SK-N-SH (cell line): ENCODE results near the gene PLK1. TPM values are rescaled to one million over a fixed set of nuclear protein-coding genes. Genes with fewer than 3 reads are reported as not detected.
A peak's percentile ranks its signal among the peaks of the same experiment; 100 is the strongest.

Experiments used
- CTCF ChIA-PET: fragments of 300-600, 350-600 bp; formaldehyde crosslinking; extraction: SDS; loops from one replicate; lab custom pipeline; 2021; lab: Yijun Ruan, JAX
- POLR2A ChIA-PET: fragments of 350-600 bp; sonication (Branson Sonifier 250); formaldehyde crosslinking; extraction: SDS; loops from one replicate; lab custom pipeline; 2020; ENCODE audit warnings: antibody characterized with exemption, inconsistent platforms; lab: Yijun Ruan, JAX
- DNase-seq: peaks from one replicate; pipeline ENCODE4 v3.0.0; 2012
- H2AFZ ChIP-seq: fragments of 200-600 bp; sonication (generic); 2 replicates; pipeline ENCODE4 v1.8.1; 2016; ENCODE audit warnings: antibody characterized with exemption, mild to moderate bottlenecking, low read depth
- H3F3A ChIP-seq: fragments of 200-600 bp; sonication (generic); replicated peaks from 2 replicates; pipeline ENCODE3; 2016; ENCODE audit warnings: antibody characterized with exemption, mild to moderate bottlenecking; ENCODE audit not compliant: insufficient read depth
- H3K27ac ChIP-seq, 2 experiments: fragments of 200-500 bp in 1 of 2; fragments of 200-600 bp in 1 of 2; sonication (Bioruptor generic) in 1 of 2; sonication (generic), shearing (Covaris generic) in 1 of 2; 2 replicates each; pipeline versions ENCODE4 v1.5.1 to v1.6.1; 2014 to 2016; ENCODE audit warnings: low read depth in 2 of 2, inconsistent platforms in 1 of 2, low read length in 1 of 2, mild to moderate bottlenecking in 1 of 2, mixed read lengths in 1 of 2
- H3K27me3 ChIP-seq: fragments of 200-600 bp; sonication (generic), shearing (Covaris generic); 2 replicates; pipeline ENCODE4 v1.6.1; 2016; ENCODE audit warnings: mixed run types; ENCODE audit not compliant: insufficient read depth
- H3K36me3 ChIP-seq, 2 experiments: fragments of 200-500 bp in 1 of 2; fragments of 200-600 bp in 1 of 2; sonication (Bioruptor generic) in 1 of 2; sonication (generic) in 1 of 2; replicated peaks in 1 of 2; 2 replicates each; pipeline versions ENCODE3 to v1.5.1; 2014 to 2016; ENCODE audit warnings: low read length in 1 of 2, mild to moderate bottlenecking in 1 of 2; ENCODE audit not compliant: insufficient read depth in 2 of 2, control insufficient read depth in 1 of 2
- H3K4me1 ChIP-seq, 2 experiments: fragments of 200-500 bp in 1 of 2; fragments of 200-600 bp in 1 of 2; sonication (Bioruptor generic) in 1 of 2; sonication (generic), shearing (Covaris generic) in 1 of 2; 2 replicates each; pipeline versions ENCODE4 v1.5.1 to v1.6.1; 2014 to 2016; ENCODE audit warnings: low read depth in 1 of 2, low read length in 1 of 2, mixed run types in 1 of 2; ENCODE audit not compliant: insufficient read depth in 2 of 2, control insufficient read depth in 1 of 2
- H3K4me2 ChIP-seq: fragments of 200-600 bp; sonication (generic), shearing (Covaris generic); 2 replicates; pipeline ENCODE4 v1.6.1; 2017; ENCODE audit warnings: mixed run types
- H3K4me3 ChIP-seq, 2 experiments: fragments of 200-500 bp in 1 of 2; fragments of 200-600 bp in 1 of 2; sonication (Bioruptor generic) in 1 of 2; sonication (generic), shearing (Covaris generic) in 1 of 2; 2 replicates each; pipeline versions ENCODE4 v1.5.1 to v1.8.1; 2014 to 2016; ENCODE audit warnings: low read depth in 2 of 2, inconsistent platforms in 1 of 2, low read length in 1 of 2, mild to moderate bottlenecking in 1 of 2, mixed read lengths in 1 of 2, moderate library complexity in 1 of 2
- H3K79me2 ChIP-seq: fragments of 200-600 bp; sonication (generic); 2 replicates; pipeline ENCODE4 v1.8.1; 2017; ENCODE audit warnings: mild to moderate bottlenecking; ENCODE audit not compliant: insufficient read depth
- H3K9ac ChIP-seq: fragments of 200-600 bp; sonication (generic); 2 replicates; pipeline ENCODE4 v1.6.1; 2017; ENCODE audit warnings: mixed run types
- H3K9me2 ChIP-seq: fragments of 200-600 bp; sonication (generic); 2 replicates; pipeline ENCODE4 v1.6.1; 2017; ENCODE audit warnings: mixed run types
- H3K9me3 ChIP-seq: fragments of 200-600 bp; sonication (generic); 2 replicates; pipeline ENCODE4 v1.6.1; 2017; ENCODE audit warnings: mixed run types, mild to moderate bottlenecking, moderate library complexity
- H4K20me1 ChIP-seq: fragments of 200-600 bp; sonication (generic); 2 replicates; pipeline ENCODE4 v1.6.1; 2017; ENCODE audit warnings: mild to moderate bottlenecking, mixed run types; ENCODE audit not compliant: insufficient read depth
- CHD2 ChIP-seq: fragments of 150-350 bp; IDR thresholded peaks from 2 replicates; pipeline ENCODE4 v1.6.1; 2018; ENCODE audit warnings: low read length; ENCODE audit not compliant: partially characterized antibody
- CTCF ChIP-seq: fragments of 200-600 bp; sonication (generic); IDR thresholded peaks from 2 replicates; pipeline ENCODE4 v1.6.1; 2017; ENCODE audit warnings: antibody characterized with exemption, mild to moderate bottlenecking, moderate library complexity
- ELF1 ChIP-seq: IDR thresholded peaks from 2 replicates; pipeline ENCODE4 v1.4.0; 2012
- EP300 ChIP-seq, 2 experiments: IDR thresholded peaks; 2 replicates each; pipeline versions ENCODE4 v1.4.0 to v1.6.1; 2012; ENCODE audit warnings: borderline replicate concordance in 1 of 2, low read depth in 1 of 2, low read length in 1 of 2
- FOXM1 ChIP-seq: IDR thresholded peaks from 2 replicates; pipeline ENCODE4 v1.4.0; 2012; ENCODE audit warnings: low read depth, mild to moderate bottlenecking
- IRF3 ChIP-seq: fragments of 150-350 bp; IDR thresholded peaks from 2 replicates; pipeline ENCODE4 v1.6.1; 2016; ENCODE audit warnings: mild to moderate bottlenecking, low read depth, low read length
- MEF2A ChIP-seq: IDR thresholded peaks from 2 replicates; pipeline ENCODE4 v1.4.0; 2012; ENCODE audit warnings: low read depth, borderline replicate concordance
- PBX3 ChIP-seq: IDR thresholded peaks from 2 replicates; pipeline ENCODE4; 2012
- REST ChIP-seq: IDR thresholded peaks from 2 replicates; pipeline ENCODE4 v1.6.1; 2012; ENCODE audit warnings: mild to moderate bottlenecking, low read depth, low read length, moderate library complexity
- RXRA ChIP-seq: IDR thresholded peaks from 2 replicates; pipeline ENCODE4 v1.4.0; 2012; ENCODE audit warnings: low read depth, mild to moderate bottlenecking, borderline replicate concordance
- SMC3 ChIP-seq: IDR thresholded peaks from 2 replicates; pipeline ENCODE4 v1.6.1; 2012; ENCODE audit warnings: low read depth, low read length, improper control_type of control experiment
- TAF1 ChIP-seq: IDR thresholded peaks from 2 replicates; pipeline ENCODE4 v1.6.1; 2012; ENCODE audit warnings: low read depth, mild to moderate bottlenecking, low read length, moderate library complexity, borderline replicate concordance
- TCF12 ChIP-seq: IDR thresholded peaks from 2 replicates; pipeline ENCODE4 v1.4.0; 2012
- USF1 ChIP-seq: IDR thresholded peaks from 2 replicates; pipeline ENCODE4 v1.4.0; 2012; ENCODE audit warnings: low read depth, borderline replicate concordance
- WGBS: methylation state at CpG from one replicate; pipeline ENCODE4 v1.1.6; 2017; ENCODE audit warnings: low lambda C conversion rate; 5-methylcytosine and 5-hydroxymethylcytosine counted together
- polyA plus RNA-seq, 3 experiments: library from polyadenylated mRNA; depleted of rRNA; stranded (reverse); fragments of >200 nt; gene quantifications; 2 replicates each; pipeline ENCODE4 v1.2.3, GENCODE V29; 2012

The PLK1 gene
- polyA plus RNA-seq, 1 of the 3 experiments (the other 2 are of a cell fraction) = 68.7 TPM

GRCh38 chr16:23650674-23651416 lies 27.8 kb upstream of the PLK1 start:
- POLR2A ChIA-PET = no interaction called here

GRCh38 chr16:23651943-23652468 lies 26.7 kb upstream of the PLK1 start:
- ChIA-PET POLR2A (no interaction called here), CTCF (interaction anchor here (1.6 kb wide), 1 partner anchor 22 kb away, joined by 3 read pairs; no protein-coding TSS in a partner anchor)
- Histone ChIP-seq H3K4me3 (no peak overlapping the region), H4K20me1 (peaks cover 40% of the 10 kb centered on the region), H3K36me3 (peaks cover 8 to 61% of the 10 kb centered on the region in 2 experiments), H3K27ac (no peak overlapping the region), H2AFZ (no peak overlapping the region), H3K4me2 (no peak overlapping the region), H3K9me3 (no peaks in the 10 kb centered on the region), H3K27me3 (no peaks in the 10 kb centered on the region), H3F3A (no peaks in the 10 kb centered on the region), H3K4me1 (no peaks in the 10 kb centered on the region), H3K79me2 (peaks cover 99% of the 10 kb centered on the region), H3K9me2 (no peaks in the 10 kb centered on the region), H3K9ac (no peak overlapping the region)
- no peak for DNase-seq
- 96% methylated on average over 4 of the region's 4 CpGs for WGBS
- TF ChIP-seq FOXM1 (no peak), TAF1 (no peak), ELF1 (no peak), USF1 (no peak), CHD2 (no peak), IRF3 (no peak), PBX3 (no peak), CTCF (no peak), SMC3 (no peak), REST (no peak), TCF12 (no peak), MEF2A (no peak)

More at GRCh38 chr16:23650674-23651416, 27.8 kb upstream of the PLK1 start:
- Histone ChIP-seq H3K4me1 (no peaks in the 10 kb centered on the region), H2AFZ (no peak overlapping the region), H3K27ac (no peak overlapping the region), H3K36me3 (peaks cover 14 to 72% of the 10 kb centered on the region in 2 experiments), H3F3A (no peaks in the 10 kb centered on the region), H3K9me2 (no peaks in the 10 kb centered on the region), H3K9ac (no peak overlapping the region), H4K20me1 (peaks cover 47% of the 10 kb centered on the region), H3K9me3 (no peaks in the 10 kb centered on the region), H3K79me2 (peaks cover 100% of the 10 kb centered on the region), H3K4me3 (no peak overlapping the region), H3K4me2 (no peak overlapping the region), H3K27me3 (no peaks in the 10 kb centered on the region)
- WGBS = 90% methylated on average over 4 of the region's 4 CpGs
- CTCF ChIA-PET = interaction anchor here (1.6 kb wide), 1 partner anchor 23 kb away, joined by 3 read pairs; no protein-coding TSS in a partner anchor
- no peak for TF ChIP-seq CHD2
- no peak for TF ChIP-seq EP300 (IDR thresholded peaks at IDR 0.05; ENCODE audit: borderline replicate concordance in 1 of 2, low read depth in 1 of 2, low read length in 1 of 2)
- no peak for TF ChIP-seq RXRA
- peak; percentile 45; the same call in 1 of the 2 replicates for TF ChIP-seq PBX3
- DNase-seq = no peak
